HG02970 (cell line): ENCODE results near the gene GPR146.

ENCODE experiments used
- ATAC-seq: cut with Tn5 transposase; IDR thresholded peaks from one replicate; pipeline ENCODE4 v1.9.1; 2021; ENCODE audit warnings: mild to moderate bottlenecking, moderate library complexity, moderate number of reproducible peaks; ENCODE audit not compliant: unreplicated experiment, low FRiP score

Gene GPR146

DNA sequence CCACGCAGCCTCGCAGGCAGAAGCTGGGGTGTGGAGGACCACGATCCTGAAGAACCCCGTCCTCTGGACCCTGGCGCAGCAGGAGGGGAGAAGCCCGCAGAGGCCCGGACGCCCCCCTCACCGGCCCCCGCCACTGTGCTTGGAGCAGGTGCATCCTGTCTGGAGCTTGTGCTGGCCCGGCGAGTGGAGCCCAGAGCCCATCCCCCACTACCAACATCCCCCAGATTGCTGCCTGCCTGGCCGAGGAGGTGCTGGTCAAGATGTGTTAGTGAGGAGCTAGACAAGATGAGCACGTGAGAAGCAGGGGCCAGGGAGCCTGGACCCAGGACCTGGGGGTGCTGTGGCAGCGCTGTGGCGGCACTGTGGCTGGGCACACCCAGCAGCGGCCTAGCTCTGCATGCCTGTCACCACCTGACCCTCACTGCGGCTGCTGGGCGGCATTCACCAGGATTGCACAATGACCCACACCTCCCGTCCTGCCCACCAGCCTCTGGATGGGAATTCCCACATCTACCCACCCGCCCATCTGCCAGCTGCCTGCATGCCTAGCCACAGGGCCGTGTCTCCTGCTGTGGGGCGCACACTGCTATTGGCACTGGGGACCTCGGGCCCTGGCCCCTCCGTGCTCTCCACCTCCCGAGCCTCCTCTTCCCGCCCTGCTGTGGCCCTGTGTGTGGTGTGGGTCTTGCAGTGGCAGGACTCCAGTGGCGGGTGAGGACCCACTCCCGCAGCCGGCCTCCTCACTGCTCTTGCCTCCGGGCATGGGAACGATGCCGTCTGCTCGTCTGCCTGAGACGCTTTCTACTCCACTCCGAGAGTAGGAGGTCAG is 11.8 kb downstream of the GPR146 start:
- no peak for ATAC-seq

DNA sequence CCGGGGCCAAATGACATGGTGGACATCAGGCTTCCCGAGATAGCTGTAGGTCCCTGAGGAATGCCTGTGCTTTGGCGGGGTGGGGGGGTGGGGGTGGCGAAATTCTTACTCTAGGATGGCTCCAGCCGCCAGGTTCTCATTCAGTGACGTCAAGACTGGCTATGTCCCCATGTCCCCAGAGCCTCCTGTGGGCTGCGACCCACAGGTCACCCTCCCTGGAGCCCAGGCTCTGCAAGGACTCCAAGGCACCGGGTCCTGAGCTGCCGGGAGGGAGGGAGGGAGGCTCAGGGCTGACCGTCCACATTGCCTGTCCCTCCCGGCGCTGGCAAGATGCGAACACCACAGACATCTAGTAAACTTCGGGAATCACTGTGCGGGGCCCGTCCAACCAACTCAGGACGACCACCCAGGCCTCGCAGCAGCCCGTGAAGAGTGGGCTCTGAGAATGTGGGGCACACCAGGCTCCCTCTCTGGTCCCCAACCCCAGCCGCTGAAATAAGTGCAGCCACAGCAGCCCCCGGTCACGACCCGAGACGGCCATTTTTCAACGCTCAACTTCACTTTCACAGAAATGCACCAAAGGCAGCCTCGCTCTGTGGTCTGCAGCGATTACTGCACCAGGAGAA is 12.6 kb downstream of the GPR146 start:
- ATAC-seq, result no peak

DNA sequence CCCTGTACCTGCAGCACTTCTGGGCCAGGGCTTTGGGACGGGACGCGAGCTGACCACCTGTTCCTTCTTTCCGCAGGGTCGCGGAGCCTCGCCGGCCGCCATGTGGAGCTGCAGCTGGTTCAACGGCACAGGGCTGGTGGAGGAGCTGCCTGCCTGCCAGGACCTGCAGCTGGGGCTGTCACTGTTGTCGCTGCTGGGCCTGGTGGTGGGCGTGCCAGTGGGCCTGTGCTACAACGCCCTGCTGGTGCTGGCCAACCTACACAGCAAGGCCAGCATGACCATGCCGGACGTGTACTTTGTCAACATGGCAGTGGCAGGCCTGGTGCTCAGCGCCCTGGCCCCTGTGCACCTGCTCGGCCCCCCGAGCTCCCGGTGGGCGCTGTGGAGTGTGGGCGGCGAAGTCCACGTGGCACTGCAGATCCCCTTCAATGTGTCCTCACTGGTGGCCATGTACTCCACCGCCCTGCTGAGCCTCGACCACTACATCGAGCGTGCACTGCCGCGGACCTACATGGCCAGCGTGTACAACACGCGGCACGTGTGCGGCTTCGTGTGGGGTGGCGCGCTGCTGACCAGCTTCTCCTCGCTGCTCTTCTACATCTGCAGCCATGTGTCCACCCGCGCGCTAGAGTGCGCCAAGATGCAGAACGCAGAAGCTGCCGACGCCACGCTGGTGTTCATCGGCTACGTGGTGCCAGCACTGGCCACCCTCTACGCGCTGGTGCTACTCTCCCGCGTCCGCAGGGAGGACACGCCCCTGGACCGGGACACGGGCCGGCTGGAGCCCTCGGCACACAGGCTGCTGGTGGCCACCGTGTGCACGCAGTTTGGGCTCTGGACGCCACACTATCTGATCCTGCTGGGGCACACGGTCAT is 13.3 kb downstream of the GPR146 start:
- ATAC-seq, result no peak

DNA sequence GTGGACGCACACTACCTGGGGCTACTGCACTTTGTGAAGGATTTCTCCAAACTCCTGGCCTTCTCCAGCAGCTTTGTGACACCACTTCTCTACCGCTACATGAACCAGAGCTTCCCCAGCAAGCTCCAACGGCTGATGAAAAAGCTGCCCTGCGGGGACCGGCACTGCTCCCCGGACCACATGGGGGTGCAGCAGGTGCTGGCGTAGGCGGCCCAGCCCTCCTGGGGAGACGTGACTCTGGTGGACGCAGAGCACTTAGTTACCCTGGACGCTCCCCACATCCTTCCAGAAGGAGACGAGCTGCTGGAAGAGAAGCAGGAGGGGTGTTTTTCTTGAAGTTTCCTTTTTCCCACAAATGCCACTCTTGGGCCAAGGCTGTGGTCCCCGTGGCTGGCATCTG is 14.0 kb downstream of the GPR146 start:
- ATAC-seq, result no peak

DNA sequence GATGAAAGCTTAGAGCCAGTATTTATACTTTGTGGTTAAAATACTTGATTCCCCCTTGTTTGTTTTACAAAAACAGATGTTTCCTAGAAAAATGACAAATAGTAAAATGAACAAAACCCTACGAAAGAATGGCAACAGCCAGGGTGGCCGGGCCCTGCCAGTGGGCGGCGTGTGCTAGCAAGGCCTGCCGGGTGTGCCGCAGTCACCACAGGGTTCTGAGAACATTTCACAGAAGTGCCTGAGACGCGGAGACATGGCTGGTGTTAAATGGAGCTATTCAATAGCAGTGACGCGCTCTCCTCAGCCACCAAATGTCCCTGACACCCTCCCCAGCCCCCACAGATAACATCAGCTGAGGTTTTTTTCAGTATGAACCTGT is 14.5 kb downstream of the GPR146 start:
- ATAC-seq, result no peak

DNA sequence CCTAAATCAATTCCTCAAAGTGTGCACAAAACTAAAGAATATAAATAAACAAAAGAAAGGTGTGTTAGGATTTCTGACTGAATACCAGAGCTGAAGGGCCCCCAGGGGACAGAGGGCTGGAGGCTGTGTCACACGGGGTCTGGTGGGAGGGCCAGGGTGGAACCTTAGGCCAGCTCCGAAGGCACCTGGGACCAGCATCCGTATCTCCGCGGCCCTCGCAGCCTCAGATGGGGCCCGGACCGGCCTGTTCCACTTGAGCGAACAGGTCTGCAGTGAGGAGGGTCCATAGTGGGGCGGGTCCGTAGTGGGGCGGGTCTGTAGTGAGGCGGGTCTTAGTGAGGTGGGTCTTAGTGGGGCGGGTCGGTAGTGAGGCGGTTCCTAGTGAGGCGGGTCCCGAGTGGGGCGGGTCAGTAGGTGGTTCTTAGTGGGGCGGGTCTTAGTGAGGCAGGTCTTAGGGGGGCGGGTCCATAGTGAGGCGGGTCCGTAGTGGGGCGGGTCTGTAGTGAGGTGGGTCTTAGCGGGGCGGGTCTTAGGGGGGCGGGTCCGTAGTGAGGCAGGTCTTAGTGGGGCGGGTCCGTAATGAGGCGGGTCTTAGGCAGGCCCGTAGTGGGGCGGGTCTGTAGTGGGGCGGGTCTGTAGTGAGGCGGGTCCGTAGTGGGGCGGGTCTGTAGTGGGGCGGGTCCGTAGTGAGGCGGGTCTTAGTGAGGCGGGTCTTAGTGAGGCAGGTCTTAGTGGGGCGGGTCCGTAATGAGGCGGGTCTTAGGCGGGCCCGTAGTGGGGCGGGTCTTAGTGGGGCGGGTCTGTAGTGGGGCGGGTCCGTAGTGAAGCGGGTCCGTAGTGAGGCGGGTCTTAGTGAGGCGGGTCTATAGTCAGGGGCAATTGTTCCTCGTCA is 15.1 kb downstream of the GPR146 start:
- no peak for ATAC-seq

DNA sequence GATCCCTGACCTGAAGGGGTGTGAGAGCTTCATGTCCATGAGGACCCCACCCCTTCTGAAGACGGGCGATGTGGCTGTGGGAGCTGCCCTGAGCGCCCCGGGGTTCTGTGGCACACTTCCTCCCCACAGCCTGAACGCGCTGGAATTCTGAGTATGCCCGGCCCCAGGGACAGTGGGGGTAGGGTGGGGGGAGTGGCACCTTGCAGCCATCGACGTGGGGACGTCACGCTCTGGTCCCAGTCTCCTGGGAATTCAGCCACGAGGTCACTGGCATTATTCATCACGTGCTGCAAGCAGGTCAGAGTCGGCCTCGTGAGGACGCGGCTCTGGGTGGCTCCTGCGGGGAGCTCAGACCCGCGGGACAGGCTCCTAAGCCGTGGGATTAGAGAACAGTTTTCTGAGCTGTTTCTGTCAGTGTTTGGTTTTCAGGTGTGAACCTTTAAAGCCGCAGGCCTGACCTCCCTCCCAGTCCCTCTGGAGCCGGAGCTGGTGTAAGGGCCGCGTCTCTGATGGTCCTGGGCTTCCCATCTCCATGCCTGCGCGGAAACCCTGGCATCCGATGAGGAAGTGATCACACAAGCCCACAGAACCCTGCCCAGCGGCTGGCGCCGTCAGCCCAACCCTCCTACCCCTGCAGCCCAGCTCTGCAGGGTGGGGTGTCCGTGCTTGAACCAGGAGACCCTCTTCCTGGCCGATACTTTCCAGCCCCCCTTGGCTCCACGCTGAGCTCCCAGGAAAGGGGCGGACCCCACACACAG is 16.1 kb downstream of the GPR146 start:
- ATAC-seq, result no peak

DNA sequence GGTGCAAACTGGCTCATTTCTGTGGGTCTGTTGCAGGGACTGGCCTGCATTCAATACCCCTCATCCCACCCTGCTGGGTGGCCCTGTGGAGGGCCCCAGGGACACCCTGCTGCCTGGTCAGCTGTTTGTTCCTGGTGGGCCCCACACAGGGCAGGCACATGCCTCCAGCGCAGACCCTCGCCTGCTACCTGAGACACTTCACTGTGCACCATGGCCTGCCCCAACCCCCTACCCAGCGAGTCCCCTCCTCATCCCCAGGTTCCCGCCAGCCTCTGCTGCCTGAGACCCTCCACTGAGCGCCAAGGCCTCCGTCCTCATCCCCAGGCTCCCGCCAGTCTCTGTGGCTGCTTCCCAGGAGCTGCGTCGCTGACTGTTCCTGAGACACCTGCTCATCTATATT is 16.8 kb downstream of the GPR146 start:
- ATAC-seq, result no peak

DNA sequence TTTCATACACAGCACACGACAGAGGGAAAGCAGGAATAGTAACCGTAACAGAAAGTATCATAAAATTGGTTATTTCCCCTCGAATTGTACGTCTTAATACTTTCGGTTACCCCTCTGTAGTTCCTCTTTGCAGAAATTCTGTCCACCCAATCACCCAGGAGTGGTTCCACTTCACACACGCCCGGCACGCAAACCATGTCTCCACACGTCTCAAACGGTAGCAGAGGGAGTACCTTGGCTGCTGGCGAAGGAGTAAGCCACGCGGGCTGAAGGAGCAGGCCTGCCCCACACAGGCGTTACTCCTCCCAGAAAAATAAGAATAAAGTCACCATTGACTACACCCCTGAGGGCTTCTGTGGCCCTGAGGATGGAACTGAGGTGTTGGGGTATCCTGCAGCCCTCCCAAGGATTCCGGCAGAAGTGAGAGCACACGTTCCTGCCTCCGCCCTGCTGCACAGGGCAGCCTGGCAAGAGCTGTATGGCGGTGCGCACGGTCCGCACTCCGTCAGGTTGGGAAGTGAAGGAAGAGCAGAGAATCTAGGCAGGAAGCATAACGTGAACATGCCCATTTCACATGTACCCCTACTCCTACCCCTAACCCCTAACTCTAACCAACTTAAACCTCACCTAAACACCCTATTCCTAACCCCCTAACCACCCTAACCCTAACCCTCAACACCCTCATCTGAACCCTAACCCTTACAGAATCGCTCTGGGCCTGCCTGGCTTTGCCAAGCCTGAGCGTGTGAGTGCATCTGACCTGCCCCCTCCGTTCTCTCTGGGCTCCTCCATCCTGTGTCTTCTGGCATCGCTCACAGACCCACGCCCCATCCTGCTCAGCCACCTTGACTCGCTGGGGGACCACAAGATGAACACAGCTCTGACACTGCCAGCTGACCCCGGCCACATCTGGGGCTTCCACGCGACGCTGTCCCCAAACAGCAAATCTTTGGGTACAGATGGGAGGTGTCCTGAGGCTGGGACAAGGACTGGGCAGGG is 18.2 kb downstream of the GPR146 start:
- ATAC-seq, result no peak

DNA sequence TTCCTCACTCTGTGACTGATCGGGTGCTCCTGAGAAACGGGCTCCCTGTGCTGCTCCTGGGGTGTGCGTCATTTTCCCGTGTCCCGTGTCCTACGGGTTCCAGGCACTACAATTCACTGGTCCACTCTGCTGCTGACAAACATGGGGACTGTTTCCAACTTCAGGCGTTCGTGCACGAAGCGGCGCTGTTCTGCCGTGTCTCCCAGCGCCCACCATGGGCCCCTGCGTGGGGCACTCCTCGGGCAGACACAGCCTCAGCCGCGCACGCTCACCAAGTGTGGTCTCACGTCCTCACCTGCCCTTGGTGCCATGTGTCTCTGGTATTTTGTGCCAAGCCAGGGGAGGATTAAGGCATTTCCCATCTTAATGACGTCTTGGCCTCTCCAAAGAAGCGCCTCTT is 19.0 kb downstream of the GPR146 start:
- ATAC-seq, result no peak

DNA sequence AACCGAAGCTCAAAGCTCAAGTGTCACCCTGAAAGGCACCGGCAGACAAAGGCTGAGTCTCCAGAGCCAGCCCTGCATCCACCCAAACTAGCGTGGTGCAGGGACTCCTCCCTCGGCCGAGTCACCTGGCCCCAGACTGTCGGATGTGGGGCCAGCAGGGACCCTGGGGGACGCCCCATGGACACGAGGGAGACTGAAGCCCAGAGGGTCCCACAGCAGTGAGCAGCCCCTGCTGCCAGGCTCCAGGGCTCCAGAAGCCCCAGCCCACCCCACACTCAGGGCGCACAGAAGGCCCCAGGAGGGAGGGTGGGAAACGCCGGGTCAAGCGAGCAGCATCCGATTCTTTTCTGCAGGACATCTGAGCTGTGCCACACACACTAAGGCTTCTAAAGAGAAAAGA is 20.2 kb downstream of the GPR146 start:
- ATAC-seq, result no peak

DNA sequence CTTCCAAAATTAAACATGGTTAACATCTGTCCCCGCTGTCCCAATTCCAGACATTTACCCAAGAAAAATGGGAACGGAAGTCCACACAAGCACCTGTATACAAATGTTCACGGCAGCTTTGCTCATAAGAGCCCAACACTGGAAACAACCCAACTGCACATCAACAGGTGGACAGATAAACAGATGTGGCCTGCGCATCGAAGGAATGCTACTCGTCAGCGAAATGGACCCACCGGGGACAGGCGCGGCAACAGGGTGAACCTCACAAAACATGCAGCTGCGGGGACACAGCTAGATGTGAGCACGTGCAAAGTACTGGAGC is 20.9 kb downstream of the GPR146 start:
- ATAC-seq, result no peak

DNA sequence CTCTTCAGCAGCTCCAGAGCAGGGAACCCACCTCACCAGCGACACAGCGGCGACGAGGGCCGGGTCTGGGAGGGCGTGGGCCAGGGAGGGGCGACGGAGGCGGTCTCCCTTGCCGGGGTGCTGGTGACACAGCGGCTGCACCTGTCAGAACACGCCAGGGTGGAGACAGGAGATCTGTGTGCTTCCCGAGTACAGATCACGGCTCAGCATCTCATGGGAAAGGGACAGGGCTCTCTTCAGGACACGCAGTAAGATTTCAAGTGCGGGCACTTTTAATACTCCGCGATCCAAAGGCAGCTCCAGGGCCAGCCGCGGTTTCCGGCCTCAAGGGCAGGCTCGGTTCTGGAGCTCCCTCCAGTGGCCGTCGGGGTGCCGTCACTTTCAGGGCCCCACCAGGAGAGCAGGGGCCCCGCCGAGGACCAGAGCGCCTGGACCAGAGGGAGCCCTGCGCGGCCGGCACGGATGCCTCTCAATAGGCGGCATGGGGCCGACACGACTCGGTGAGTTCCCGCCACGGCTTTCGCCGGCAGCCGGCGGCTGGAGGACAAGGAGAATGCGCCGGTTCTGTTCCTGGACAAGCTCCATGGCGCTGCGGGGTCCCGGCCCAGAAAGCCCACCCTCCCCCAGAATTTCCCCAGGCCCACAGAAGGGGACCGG is 21.4 kb downstream of the GPR146 start:
- ATAC-seq, result no peak

DNA sequence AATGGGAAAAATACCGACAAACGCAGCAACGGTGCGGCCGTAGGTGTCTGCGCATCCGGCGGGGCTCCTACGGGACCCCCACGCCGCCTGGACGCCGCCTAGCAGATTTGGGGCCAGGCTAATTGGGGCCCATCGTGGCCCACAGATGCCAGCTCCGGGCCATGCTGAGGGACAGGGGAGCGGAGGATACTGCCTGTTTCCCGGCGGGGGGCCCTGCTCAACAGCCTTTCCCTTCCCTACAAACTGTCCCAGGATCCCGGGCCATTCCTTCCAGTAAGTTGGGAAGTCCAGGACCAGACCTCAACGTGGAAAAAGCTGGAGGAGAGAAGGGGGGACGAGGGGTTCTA is 21.9 kb downstream of the GPR146 start:
- no peak for ATAC-seq

DNA sequence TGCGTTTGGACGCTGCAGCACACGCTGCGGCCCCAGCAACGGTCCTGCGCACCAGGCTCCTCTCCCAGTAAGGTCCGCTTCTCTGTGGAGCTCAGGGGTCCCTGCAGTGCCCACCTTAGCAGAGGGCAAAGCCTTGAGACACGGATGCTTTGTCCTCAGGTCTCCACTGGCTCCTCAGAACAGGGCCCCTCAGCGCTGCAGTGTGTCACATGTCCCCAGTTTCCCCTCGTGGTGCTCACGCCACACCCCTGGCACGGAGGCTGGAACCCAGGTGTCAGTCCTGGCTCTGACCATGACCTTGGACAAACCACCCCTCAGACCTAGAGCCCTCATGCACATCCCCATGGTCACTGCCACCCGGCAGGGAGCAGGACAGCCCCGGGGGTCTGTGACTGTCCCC is 23.7 kb downstream of the GPR146 start:
- no peak for ATAC-seq

DNA sequence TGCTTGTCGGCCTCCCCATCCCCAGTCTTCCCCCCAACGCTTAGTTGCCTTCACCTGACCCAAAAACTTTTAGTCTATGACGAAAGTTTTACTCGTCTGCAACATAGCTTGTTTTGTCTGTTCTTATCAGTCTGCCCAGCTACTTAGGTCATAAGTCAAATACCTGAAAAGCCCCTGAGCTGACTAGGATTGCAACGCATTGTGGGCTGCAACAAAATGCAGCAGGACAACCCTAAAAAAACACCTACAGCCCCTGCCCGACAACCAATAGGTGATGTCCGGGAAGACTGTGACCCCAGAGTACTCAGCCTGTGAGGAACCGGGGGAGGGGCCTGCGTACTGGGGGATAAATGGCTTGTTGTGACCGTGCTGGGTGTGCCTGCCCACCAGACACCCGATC is 24.3 kb downstream of the GPR146 start:
- ATAC-seq, result no peak

DNA sequence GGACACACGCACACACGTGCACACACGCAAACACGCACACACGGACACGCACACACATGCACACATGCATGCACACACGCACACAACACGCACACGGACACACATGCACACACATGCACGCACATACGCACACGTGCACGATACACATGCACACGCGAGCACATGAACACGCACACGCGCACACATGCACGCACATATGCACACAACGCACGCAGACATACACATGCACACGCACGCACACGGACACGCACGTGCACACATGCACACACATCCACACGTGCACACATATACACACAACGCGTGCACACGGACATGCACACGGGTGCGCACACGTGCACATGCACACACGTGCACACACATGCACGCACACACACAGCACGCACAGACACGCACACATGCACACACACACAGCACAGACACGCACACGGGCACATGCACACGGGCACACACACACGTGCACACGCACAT is 26.2 kb downstream of the GPR146 start:
- no peak for ATAC-seq

DNA sequence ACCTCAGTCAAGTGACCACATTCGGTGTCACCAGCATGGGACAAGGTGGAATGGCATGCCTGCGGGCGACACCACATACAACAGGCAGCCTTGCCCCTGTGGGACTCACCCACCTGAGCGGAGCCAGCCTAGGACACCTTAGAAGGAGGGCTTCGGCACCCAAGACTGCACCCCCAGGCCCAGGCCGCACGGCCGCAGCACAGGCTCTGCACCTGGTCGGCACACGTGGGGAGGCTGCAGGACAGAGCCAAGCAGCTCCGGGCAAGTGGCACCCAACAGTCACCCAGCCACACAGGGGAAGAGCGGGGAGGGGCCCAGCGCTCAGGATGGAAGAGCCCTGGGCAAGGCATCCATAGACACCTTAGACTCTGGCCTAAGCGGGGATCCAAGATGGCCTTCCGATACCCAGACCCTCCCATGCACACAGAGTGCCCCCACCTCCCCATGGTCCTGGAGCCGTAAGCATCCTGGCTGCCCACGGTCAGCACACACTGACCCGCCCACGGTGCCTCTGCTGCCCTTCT is 27.4 kb downstream of the GPR146 start:
- no peak for ATAC-seq
